Measurements from ENCODE around the gene MRS2. TPM values are rescaled to one million over a fixed set of nuclear protein-coding genes. Genes with fewer than 3 reads are reported as not detected.
A peak's percentile ranks its signal among the peaks of the same experiment; 100 is the strongest.

Gene MRS2
- total and polyA plus RNA-seq, 2 donors = 15.3 to 17.0 TPM

- H3K4me3 ChIP-seq (ENCODE audit: low read length in 2 of 2) = no peak overlapping the region
- no peaks in the 10 kb centered on the region for H3K27me3 ChIP-seq (ENCODE audit: control insufficient read depth in 2 of 2, insufficient read depth in 1 of 2, low read length in 1 of 2)
- no peak for DNase-seq (ENCODE audit: low read depth in 6 of 9, low spot score in 9 of 9)
- no peaks in the 10 kb centered on the region for H3K9me3 ChIP-seq (ENCODE audit: control insufficient read depth in 2 of 2, insufficient read depth in 1 of 2, low read length in 1 of 2)
- peaks cover 3 to 4% of the 10 kb centered on the region in 2 donors for H3K36me3 ChIP-seq (ENCODE audit: control insufficient read depth in 2 of 2, insufficient read depth in 2 of 2, low read length in 1 of 2)
- 94% methylated on average over 9 of the region's 9 CpGs for WGBS
- no peak overlapping the region for H3K27ac ChIP-seq (ENCODE audit: low read depth in 1 of 2, low read length in 1 of 2)
- peaks cover 12 to 13% of the 10 kb centered on the region in 2 donors for H3K4me1 ChIP-seq (ENCODE audit: control insufficient read depth in 2 of 2, insufficient read depth in 2 of 2, low read length in 2 of 2)
Observed at GRCh38 chr6:24448828-24449525, 46.2 kb downstream of the MRS2 start.

- Histone ChIP-seq H3K9me3 (ENCODE audit: control insufficient read depth in 2 of 2, insufficient read depth in 1 of 2, low read length in 1 of 2) (no peaks in the 10 kb centered on the region), H3K36me3 (ENCODE audit: control insufficient read depth in 2 of 2, insufficient read depth in 2 of 2, low read length in 1 of 2) (peaks cover 0 to 4% of the 10 kb centered on the region in 2 donors), H3K4me3 (ENCODE audit: low read length in 2 of 2) (no peak overlapping the region), H3K27ac (ENCODE audit: low read depth in 1 of 2, low read length in 1 of 2) (no peak overlapping the region), H3K4me1 (ENCODE audit: control insufficient read depth in 2 of 2, insufficient read depth in 2 of 2, low read length in 2 of 2) (peaks cover 16% of the 10 kb centered on the region in 2 donors), H3K27me3 (ENCODE audit: control insufficient read depth in 2 of 2, insufficient read depth in 1 of 2, low read length in 1 of 2) (no peaks in the 10 kb centered on the region)
- WGBS = 83% methylated on average over 13 of the region's 13 CpGs
- peak in 3 of 9 donors; percentile 9 to 54 (median 19) for DNase-seq (ENCODE audit: low read depth in 6 of 9, low spot score in 9 of 9)
Observed at GRCh38 chr6:24451581-24452388, 49.0 kb downstream of the MRS2 start.

- H3K27me3 ChIP-seq (ENCODE audit: control insufficient read depth in 2 of 2, insufficient read depth in 1 of 2, low read length in 1 of 2) = no peaks in the 10 kb centered on the region
- DNase-seq (ENCODE audit: low read depth in 6 of 9, low spot score in 9 of 9) = no peak
Observed at GRCh38 chr6:24453921-24454320, 51.2 kb downstream of the MRS2 start.

GRCh38 chr6:24454452-24454851 is 51.7 kb downstream of the MRS2 start:
- H3K27ac ChIP-seq (ENCODE audit: low read depth in 1 of 2, low read length in 1 of 2) = no peak overlapping the region
- peak in 1 of 9 donors; percentile 33 for DNase-seq (ENCODE audit: low read depth in 6 of 9, low spot score in 9 of 9)
- no peaks in the 10 kb centered on the region for H3K9me3 ChIP-seq (ENCODE audit: control insufficient read depth in 2 of 2, insufficient read depth in 1 of 2, low read length in 1 of 2)
- no peak overlapping the region for H3K4me3 ChIP-seq (ENCODE audit: low read length in 2 of 2)
- H3K27me3 ChIP-seq (ENCODE audit: control insufficient read depth in 2 of 2, insufficient read depth in 1 of 2, low read length in 1 of 2) = no peaks in the 10 kb centered on the region
- peaks cover 0 to 3% of the 10 kb centered on the region in 2 donors for H3K36me3 ChIP-seq (ENCODE audit: control insufficient read depth in 2 of 2, insufficient read depth in 2 of 2, low read length in 1 of 2)
- H3K4me1 ChIP-seq (ENCODE audit: control insufficient read depth in 2 of 2, insufficient read depth in 2 of 2, low read length in 2 of 2) = peaks cover 16% of the 10 kb centered on the region in 2 donors
- WGBS = 59% methylated on average over 5 of the region's 5 CpGs

More at GRCh38 chr6:24453921-24454320, 51.2 kb downstream of the MRS2 start:
- H3K4me3 ChIP-seq (ENCODE audit: low read length in 2 of 2) = no peak overlapping the region
- no peak overlapping the region for H3K27ac ChIP-seq (ENCODE audit: low read depth in 1 of 2, low read length in 1 of 2)
- H3K4me1 ChIP-seq (ENCODE audit: control insufficient read depth in 2 of 2, insufficient read depth in 2 of 2, low read length in 2 of 2) = peaks cover 16% of the 10 kb centered on the region in 2 donors
- WGBS = 97% methylated on average over 10 of the region's 10 CpGs
- peaks cover 0 to 3% of the 10 kb centered on the region in 2 donors for H3K36me3 ChIP-seq (ENCODE audit: control insufficient read depth in 2 of 2, insufficient read depth in 2 of 2, low read length in 1 of 2)
- H3K9me3 ChIP-seq (ENCODE audit: control insufficient read depth in 2 of 2, insufficient read depth in 1 of 2, low read length in 1 of 2) = no peaks in the 10 kb centered on the region

GRCh38 chr6:24455061-24455460 is 52.3 kb downstream of the MRS2 start:
- WGBS = 98% methylated on average over 4 of the region's 4 CpGs

GRCh38 chr6:24458134-24458533 is 55.4 kb downstream of the MRS2 start:
- Histone ChIP-seq H3K4me3 (ENCODE audit: low read length in 2 of 2) (no peak overlapping the region), H3K36me3 (ENCODE audit: control insufficient read depth in 2 of 2, insufficient read depth in 2 of 2, low read length in 1 of 2) (peaks cover 0 to 3% of the 10 kb centered on the region in 2 donors), H3K27me3 (ENCODE audit: control insufficient read depth in 2 of 2, insufficient read depth in 1 of 2, low read length in 1 of 2) (no peaks in the 10 kb centered on the region), H3K27ac (ENCODE audit: low read depth in 1 of 2, low read length in 1 of 2) (no peak overlapping the region), H3K9me3 (ENCODE audit: control insufficient read depth in 2 of 2, insufficient read depth in 1 of 2, low read length in 1 of 2) (no peaks in the 10 kb centered on the region), H3K4me1 (ENCODE audit: control insufficient read depth in 2 of 2, insufficient read depth in 2 of 2, low read length in 2 of 2) (peaks cover 3 to 5% of the 10 kb centered on the region in 2 donors)
- 74% methylated on average over 4 of the region's 4 CpGs for WGBS
- DNase-seq (ENCODE audit: low read depth in 6 of 9, low spot score in 9 of 9) = no peak

More at GRCh38 chr6:24455061-24455460, 52.3 kb downstream of the MRS2 start:
- no peaks in the 10 kb centered on the region for H3K27me3 ChIP-seq (ENCODE audit: control insufficient read depth in 2 of 2, insufficient read depth in 1 of 2, low read length in 1 of 2)
- no peak overlapping the region for H3K4me3 ChIP-seq (ENCODE audit: low read length in 2 of 2)
- DNase-seq (ENCODE audit: low read depth in 6 of 9, low spot score in 9 of 9) = no peak
- H3K36me3 ChIP-seq (ENCODE audit: control insufficient read depth in 2 of 2, insufficient read depth in 2 of 2, low read length in 1 of 2) = peaks cover 0 to 3% of the 10 kb centered on the region in 2 donors
- H3K9me3 ChIP-seq (ENCODE audit: control insufficient read depth in 2 of 2, insufficient read depth in 1 of 2, low read length in 1 of 2) = no peaks in the 10 kb centered on the region
- no peak overlapping the region for H3K27ac ChIP-seq (ENCODE audit: low read depth in 1 of 2, low read length in 1 of 2)
- H3K4me1 ChIP-seq (ENCODE audit: control insufficient read depth in 2 of 2, insufficient read depth in 2 of 2, low read length in 2 of 2) = peaks cover 16% of the 10 kb centered on the region in 2 donors

GRCh38 chr6:24458941-24459340 is 56.2 kb downstream of the MRS2 start:
- H3K27me3 ChIP-seq (ENCODE audit: control insufficient read depth in 2 of 2, insufficient read depth in 1 of 2, low read length in 1 of 2) = no peaks in the 10 kb centered on the region
- H3K9me3 ChIP-seq (ENCODE audit: control insufficient read depth in 2 of 2, insufficient read depth in 1 of 2, low read length in 1 of 2) = no peaks in the 10 kb centered on the region
- no peak for DNase-seq (ENCODE audit: low read depth in 6 of 9, low spot score in 9 of 9)
- H3K4me1 ChIP-seq (ENCODE audit: control insufficient read depth in 2 of 2, insufficient read depth in 2 of 2, low read length in 2 of 2) = peaks cover 3 to 4% of the 10 kb centered on the region in 2 donors
- 94% methylated on average over 2 of the region's 2 CpGs for WGBS
- H3K27ac ChIP-seq (ENCODE audit: low read depth in 1 of 2, low read length in 1 of 2) = no peak overlapping the region
- H3K36me3 ChIP-seq (ENCODE audit: control insufficient read depth in 2 of 2, insufficient read depth in 2 of 2, low read length in 1 of 2) = peaks cover 0 to 3% of the 10 kb centered on the region in 2 donors
- H3K4me3 ChIP-seq (ENCODE audit: low read length in 2 of 2) = no peak overlapping the region

GRCh38 chr6:24460966-24461365 is 58.2 kb downstream of the MRS2 start:
- H3K27ac ChIP-seq (ENCODE audit: low read depth in 1 of 2, low read length in 1 of 2) = no peak overlapping the region
- WGBS = 92% methylated on average over 4 of the region's 4 CpGs
- no peaks in the 10 kb centered on the region for H3K27me3 ChIP-seq (ENCODE audit: control insufficient read depth in 2 of 2, insufficient read depth in 1 of 2, low read length in 1 of 2)
- H3K9me3 ChIP-seq (ENCODE audit: control insufficient read depth in 2 of 2, insufficient read depth in 1 of 2, low read length in 1 of 2) = no peaks in the 10 kb centered on the region
- DNase-seq (ENCODE audit: low read depth in 6 of 9, low spot score in 9 of 9) = no peak
- H3K36me3 ChIP-seq (ENCODE audit: control insufficient read depth in 2 of 2, insufficient read depth in 2 of 2, low read length in 1 of 2) = peaks cover 0 to 3% of the 10 kb centered on the region in 2 donors
- H3K4me3 ChIP-seq (ENCODE audit: low read length in 2 of 2) = no peak overlapping the region
- no peaks in the 10 kb centered on the region for H3K4me1 ChIP-seq (ENCODE audit: control insufficient read depth in 2 of 2, insufficient read depth in 2 of 2, low read length in 2 of 2)

Measured in thymus (tissue), 11 donors.